HG03280 (cell line): ENCODE results near the gene TMEM88.
A peak's percentile ranks its signal among the peaks of the same experiment; 100 is the strongest.
"Not testable (repeated sequence)": the region's sequence is repeated elsewhere in the genome, so short reads cannot be mapped to it uniquely, and the experiment has no call there.

ENCODE experiments used
- ATAC-seq: cut with Tn5 transposase; IDR thresholded peaks from one replicate; pipeline ENCODE4 v1.9.1; 2021; ENCODE audit warnings: mild to moderate bottlenecking, moderate library complexity; ENCODE audit not compliant: unreplicated experiment

Gene TMEM88

DNA sequence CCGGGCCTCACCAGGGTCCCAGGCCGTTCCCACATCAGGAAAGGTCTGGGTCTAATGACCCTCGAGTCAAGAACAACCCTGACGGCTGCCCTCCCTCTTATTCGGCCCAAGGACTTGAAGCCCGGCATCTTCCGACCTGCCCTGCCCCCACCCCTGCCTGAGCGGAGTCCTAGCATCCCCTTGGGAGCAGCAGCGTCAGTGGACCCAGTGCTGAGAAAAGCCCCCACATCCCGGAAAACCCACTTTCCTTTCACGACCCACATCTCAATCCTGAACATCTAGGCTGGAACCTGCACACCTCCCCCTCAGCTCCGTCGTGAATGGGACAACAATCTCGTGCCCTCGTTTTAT is 769 bp downstream of the TMEM88 start:
- ATAC-seq = no peak

DNA sequence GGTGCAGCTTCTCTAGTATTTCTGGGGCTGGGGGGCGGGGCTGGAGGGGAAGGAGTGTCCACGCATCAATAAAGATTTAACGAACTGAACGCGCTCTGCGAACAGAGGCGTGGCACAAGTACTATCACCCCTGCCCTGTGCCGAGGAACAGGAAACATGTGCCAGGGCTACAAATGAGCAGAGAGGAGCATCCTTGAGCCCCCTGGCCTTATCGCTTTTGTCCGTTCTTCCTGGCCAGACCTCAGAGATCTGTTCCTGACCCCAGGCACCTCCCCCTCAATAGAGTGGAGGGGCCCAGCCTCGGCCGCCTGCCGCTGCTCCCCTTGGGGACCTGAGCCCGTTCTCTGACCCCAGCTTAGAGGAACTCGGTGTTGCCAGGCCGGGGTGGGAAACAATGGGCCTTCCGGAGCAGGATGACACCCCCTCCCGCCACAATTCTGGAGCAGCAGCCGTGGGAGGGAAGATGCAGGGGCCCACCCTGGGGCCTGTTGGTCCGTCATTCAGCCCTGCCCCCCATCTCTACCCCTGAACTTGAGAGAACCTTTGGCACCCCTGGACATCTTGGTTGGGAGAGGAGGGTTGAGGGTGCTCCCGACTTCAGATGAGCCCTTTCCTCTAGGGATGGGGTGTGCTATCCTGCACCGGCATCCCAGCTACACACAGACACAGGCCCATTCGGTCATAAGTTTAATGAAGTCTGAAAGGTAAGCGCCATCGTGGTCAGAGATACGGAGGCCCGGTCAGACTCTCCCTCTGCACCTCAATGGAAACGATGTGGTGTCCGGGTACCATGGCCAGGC is 1.3 kb downstream of the TMEM88 start:
- ATAC-seq = no peak

DNA sequence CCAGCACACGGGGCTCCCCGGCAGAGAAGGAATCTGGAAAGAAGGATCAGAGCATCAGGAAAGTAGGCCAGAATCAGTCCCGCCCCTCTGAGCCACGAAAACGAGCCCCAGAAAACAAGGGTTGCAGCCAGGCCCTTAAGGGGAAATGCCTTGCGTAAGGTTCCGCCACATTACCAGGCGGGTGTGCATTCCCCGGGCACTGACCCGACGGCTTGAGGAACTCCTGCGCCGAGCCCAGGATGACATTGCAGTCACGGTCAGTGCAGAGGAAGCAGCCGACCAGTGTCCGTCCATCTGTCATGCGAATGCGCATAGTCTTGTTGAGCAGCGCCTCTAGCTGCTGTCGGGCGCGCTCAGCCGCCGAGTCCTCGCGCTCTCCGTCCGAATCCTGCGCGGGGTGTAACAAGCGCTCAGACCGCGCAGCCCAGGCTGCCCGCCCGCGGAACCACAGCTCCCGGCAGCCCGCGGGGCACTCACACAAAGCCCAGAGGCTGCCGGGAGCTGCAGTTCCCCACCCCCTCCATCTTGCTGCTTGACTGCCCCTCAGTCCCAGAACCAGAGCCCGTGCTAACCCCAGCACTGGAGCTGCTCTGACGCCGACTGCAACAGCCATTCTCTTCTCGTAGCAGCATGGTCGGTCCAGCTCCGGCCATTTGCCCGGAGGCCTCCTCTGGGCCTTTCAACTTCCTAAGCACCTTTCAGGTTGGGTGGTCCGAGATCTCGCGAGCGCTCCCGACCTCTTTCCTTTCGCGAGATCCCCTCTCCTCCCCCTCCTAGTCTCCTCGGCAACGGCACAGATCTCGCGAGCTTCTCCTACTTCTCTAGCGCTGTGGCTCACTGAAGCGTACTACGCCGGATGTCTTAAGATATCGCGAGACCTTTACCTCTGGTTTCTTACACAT is 2.2 kb downstream of the TMEM88 start, which contains the start of gene NAA38:
Gene NAA38, minus strand, starts transcription at position 749 of the 902 bp plus-strand sequence. Its CDS starts 96 bp downstream, at position 653.
- peak; percentile 73 for ATAC-seq

- peak; percentile 34 for ATAC-seq
Measured at GRCh38 chr17:7857713-7858521, 3.1 kb downstream of the TMEM88 start, which contains the start of gene CYB5D1. TSS of gene CYB5D1 (plus strand) at chr17:7858003. CDS start at chr17:7858135, 132 bp downstream.

GRCh38 chr17:7858522-7858810 is 3.6 kb downstream of the TMEM88 start:
- ATAC-seq = no peak

DNA sequence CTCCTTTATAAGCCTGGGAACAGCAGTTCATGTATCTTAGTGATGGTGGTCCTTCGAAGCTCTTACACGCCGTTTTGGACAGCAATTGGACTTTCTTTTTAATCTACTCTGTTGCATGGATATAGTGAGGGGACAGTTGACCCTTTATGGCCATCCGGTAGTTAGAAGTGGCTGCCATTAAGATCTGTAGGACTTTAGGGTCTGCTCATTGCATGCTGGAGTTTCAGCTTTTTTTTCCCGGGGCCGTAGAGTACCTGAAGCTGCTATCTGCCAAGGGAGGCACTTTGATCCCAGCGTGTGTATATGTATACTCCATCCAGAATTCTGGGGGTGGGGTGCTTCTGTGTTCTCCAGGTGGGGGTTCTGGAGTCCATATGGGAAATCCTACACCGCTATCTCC is 4.2 kb downstream of the TMEM88 start:
- no peak for ATAC-seq

DNA sequence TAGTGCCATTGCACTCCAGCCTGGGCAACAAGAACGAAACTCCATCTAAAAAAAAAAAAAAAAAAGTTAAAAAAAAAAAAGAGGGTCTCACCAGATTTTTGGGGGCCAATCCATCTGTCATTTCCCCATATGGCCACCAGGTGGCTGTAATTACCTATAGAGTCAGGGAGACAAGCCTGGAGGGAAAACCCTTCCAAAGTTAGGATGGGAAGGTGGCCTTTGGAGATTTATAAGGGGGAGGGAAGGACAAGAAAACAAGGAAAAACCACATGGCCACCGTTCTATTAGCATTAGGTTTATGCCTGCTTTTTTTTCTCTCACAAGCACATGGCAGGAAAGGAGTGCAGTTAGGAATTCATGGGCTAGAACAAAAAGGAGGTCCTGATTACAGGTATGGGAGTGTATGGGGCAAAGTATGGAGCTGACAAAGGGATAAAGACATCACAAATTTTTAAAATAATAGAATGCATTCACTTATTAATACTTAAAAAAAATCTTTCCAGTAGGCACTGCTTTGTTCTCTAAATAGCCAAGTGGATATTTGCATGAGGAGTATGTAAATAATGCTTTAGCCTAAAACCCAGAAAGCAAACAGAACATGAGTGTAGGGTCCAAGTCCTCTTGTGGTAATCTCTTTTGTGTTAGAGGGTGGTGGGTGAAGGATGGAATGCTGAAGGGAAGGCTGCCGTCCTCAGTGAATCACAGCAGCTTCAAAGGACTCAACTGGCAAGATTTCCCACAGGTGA is 8.0 kb downstream of the TMEM88 start:
- no peak for ATAC-seq

GRCh38 chr17:7864384-7864783 is 9.5 kb downstream of the TMEM88 start:
- not testable (repeated sequence) for ATAC-seq

- ATAC-seq = no peak
Measured at GRCh38 chr17:7864995-7865650, 10.3 kb downstream of the TMEM88 start.

GRCh38 chr17:7867881-7868329 is 13.0 kb downstream of the TMEM88 start:
- ATAC-seq = no peak

DNA sequence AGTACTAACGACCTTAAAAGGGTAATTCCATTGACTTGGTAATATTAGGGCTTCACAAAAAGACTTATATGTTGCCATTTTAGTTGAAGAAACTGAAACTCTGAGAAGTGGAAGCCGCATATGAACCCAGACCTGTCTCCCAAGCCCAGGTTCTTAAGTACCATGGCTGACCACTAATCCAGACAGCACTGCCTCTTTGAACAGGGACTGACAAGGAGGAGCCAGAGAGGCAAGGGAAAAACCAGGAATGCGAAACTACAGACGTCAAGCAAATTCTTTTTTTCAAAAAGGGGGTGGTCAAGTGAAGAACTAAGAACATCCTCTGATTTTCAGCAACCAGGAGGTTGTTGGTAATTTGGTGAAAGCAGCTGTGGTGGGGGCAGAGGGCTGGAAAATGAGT is 18.2 kb downstream of the TMEM88 start:
- no peak for ATAC-seq

GRCh38 chr17:7875804-7876370 is 21.0 kb downstream of the TMEM88 start:
- ATAC-seq = no peak

DNA sequence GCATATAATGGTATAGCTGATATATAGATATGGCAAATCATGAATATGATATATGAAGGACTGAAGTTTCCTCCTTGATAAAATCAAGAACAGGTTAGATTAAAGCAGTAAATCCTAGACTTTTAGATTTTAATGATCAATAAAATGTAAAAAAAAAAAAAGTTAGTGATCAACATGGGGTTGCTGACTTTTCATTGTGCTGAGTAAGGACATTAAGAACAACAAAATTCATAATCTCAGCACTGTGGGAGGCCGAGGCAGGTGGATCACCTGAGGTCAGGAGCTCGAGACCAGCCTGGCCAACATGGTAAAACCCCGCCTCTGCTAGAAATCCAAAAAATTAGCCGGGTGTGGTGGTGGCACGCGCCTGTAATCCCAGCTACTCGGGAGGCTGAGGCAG is 23.4 kb downstream of the TMEM88 start:
- ATAC-seq = no peak

- ATAC-seq = no peak
Measured at GRCh38 chr17:7880076-7880868, 25.4 kb downstream of the TMEM88 start.

DNA sequence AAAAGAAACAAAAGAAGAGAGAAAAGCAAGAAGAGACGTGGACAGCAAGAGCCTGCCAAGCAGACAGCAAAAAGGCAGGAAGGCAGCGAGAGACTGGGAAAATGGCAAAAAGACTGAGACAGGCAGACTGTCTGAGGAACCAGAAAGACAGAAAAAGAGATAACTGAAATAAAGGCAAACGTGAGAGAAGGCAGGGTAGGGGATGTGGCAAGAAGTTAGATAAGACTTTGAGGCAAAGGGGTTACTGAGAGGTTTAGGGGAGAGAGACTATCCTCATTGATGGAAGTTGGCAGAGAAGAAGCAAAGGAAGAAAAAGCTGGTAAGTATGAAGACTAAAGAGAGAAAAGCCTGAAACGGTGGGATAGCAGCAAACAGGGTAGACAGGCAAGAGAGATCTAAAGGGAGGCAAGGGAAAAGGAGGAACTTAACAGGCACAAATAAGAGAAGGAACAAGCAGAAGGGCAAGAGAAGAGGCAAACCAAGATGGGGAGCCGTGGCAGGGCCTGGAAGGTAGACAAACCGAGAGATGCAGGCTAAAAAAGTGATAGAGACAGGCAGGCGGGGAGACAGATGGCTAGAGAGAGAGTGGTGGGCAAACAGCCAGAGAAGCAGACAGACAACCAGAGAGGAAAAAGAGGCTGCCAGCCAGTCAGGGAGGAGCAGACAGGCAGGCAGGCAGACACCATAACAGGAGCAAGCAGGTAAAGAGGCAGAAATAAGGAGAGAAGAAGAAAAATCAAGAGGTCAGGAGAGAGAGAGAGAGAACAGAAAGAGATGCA is 26.6 kb downstream of the TMEM88 start:
- ATAC-seq = no peak

DNA sequence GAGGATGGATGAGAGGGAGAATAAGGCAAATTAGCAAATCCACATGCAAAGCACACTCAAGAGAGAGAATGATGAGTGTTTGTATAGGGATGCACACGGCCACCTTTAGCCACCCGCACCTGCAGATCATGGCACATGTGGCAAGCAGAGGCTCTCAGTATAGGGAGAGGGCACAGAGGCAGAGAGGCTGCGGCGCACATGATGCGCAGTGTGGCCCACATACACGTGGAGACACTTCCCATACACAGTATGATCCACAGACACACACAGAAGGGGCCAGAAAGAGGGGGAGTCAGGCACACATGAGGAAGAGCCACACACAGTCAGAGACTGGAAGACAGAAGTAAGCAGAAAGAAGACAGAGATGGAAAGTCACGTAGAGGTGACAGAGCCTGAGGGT is 27.2 kb downstream of the TMEM88 start:
- ATAC-seq = no peak

DNA sequence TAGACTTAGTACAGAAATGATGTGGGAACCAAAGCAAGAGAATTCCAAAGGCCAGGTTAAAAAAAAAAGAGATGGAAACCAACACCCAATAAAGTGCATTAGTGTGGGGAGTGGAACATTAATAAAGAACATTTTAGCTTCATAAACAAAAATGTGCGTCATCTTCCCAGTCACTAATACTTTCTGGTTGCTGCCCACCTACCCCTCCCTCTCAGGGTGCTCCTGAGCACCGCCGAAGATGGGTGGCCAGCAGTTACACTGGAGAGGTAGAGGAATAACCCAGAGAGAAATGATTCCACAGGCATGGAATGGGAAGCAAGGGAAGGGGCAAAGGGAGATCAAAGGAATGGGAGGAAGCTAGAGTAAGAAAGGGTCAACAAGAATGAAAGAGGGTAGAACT is 27.8 kb downstream of the TMEM88 start:
- no peak for ATAC-seq

DNA sequence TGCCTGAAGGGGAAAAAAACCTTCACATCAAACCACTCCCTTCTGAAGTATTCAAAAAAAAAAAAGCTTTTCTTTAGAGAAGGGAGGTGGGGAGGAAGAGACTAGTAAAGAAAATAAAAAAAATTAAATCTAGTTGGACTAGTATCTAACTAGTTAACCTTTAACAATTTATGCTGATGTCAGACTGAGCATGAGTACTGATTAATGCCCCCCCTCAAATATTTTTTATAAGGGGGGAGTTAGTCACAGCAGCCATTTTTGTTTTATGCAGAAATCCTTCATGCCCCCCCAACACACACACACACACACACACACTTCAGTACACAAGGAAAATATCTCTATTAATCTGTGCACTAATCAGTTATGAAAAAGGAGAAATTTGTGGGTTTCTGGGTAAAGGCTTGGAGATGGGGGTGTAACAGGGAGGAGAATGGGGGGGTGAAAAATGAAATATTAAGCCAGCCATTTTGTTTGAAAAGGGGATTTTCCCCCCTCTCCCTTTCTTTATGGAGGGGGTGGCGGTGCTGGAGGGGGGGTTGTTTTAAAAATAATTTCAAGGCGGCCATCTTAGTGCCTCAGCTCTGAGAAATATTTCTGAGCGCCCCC is 29.0 kb downstream of the TMEM88 start:
- ATAC-seq = no peak
